ENCODE data around the gene TRIM72. TPM values are rescaled to one million over a fixed set of nuclear protein-coding genes. Genes with fewer than 3 reads are reported as not detected.
"Not testable (repeated sequence)": the region's sequence is repeated elsewhere in the genome, so short reads cannot be mapped to it uniquely, and the experiment has no call there.

The TRIM72 gene
- total RNA-seq, 1 donor from 2014 or later = 0.18 TPM

DNA sequence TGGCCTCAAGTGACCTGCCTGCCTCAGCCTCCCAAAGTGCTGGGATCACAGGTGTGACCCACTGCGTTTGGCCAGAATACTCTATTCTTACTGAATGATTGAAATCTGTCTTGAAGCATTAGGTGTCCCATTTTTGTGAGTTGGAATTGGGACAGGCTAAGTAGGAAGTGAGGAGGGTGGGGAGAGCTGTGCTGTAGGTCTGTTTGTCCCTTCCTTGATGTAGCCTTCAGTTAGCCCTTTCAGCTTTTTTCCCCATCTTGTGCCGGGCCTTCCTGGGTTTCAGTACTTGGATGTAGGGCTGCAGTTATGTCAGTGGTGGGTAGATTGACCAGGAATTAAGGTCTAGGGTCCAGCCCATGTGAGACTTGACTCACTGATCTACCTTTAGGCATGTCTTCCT, 20.0 kb upstream of the TRIM72 start:
- no peak for DNase-seq (ENCODE audit: low spot score)
- Mint-ChIP-seq H3K4me1 (ENCODE audit: unreplicated experiment) (peaks cover 55% of the 10 kb centered on the region), H3K4me3 (ENCODE audit: unreplicated experiment) (no peak overlapping the region), H3K27ac (ENCODE audit: unreplicated experiment) (peak overlapping the region; percentile 26), H3K36me3 (ENCODE audit: low read depth, unreplicated experiment) (peaks cover 58% of the 10 kb centered on the region), H3K9me3 (ENCODE audit: unreplicated experiment) (no peaks in the 10 kb centered on the region), H3K27me3 (ENCODE audit: unreplicated experiment) (peaks cover 16% of the 10 kb centered on the region)
- TF ChIP-seq, protein P1, sequence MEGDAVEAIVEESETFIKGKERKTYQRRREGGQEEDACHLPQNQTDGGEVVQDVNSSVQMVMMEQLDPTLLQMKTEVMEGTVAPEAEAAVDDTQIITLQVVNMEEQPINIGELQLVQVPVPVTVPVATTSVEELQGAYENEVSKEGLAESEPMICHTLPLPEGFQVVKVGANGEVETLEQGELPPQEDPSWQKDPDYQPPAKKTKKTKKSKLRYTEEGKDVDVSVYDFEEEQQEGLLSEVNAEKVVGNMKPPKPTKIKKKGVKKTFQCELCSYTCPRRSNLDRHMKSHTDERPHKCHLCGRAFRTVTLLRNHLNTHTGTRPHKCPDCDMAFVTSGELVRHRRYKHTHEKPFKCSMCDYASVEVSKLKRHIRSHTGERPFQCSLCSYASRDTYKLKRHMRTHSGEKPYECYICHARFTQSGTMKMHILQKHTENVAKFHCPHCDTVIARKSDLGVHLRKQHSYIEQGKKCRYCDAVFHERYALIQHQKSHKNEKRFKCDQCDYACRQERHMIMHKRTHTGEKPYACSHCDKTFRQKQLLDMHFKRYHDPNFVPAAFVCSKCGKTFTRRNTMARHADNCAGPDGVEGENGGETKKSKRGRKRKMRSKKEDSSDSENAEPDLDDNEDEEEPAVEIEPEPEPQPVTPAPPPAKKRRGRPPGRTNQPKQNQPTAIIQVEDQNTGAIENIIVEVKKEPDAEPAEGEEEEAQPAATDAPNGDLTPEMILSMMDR (IDR thresholded peaks at IDR 0.05; ENCODE audit: unreplicated experiment) = no peak

DNA sequence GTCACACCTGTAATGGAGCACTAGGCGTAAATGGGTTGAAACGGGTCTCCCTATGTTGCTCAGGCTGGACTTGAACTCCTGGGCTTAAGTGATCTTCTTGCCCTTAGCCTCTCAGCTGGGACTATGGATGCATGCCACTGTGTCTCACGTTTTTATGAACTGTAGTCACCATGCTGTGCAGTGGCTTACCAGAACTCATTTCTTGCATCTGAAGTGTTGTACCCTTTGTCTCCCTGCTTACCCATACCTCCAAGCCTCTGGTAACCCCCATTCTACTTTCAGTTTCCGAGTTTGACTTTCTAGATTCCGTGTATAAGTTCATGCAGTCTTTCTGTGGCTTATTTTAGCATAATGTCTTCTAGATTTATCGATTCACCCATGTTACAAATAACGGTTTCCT, 19.0 kb upstream of the TRIM72 start:
- Mint-ChIP-seq H3K27me3 (ENCODE audit: unreplicated experiment) (peaks cover 13% of the 10 kb centered on the region), H3K36me3 (ENCODE audit: low read depth, unreplicated experiment) (peaks cover 52% of the 10 kb centered on the region), H3K9me3 (ENCODE audit: unreplicated experiment) (no peaks in the 10 kb centered on the region), H3K27ac (ENCODE audit: unreplicated experiment) (no peak overlapping the region), H3K4me3 (ENCODE audit: unreplicated experiment) (peak overlapping the region; percentile 69), H3K4me1 (ENCODE audit: unreplicated experiment) (peaks cover 58% of the 10 kb centered on the region)
- no peak for DNase-seq (ENCODE audit: low spot score)
- TF ChIP-seq, protein P1 (IDR thresholded peaks at IDR 0.05; ENCODE audit: unreplicated experiment) = no peak

DNA sequence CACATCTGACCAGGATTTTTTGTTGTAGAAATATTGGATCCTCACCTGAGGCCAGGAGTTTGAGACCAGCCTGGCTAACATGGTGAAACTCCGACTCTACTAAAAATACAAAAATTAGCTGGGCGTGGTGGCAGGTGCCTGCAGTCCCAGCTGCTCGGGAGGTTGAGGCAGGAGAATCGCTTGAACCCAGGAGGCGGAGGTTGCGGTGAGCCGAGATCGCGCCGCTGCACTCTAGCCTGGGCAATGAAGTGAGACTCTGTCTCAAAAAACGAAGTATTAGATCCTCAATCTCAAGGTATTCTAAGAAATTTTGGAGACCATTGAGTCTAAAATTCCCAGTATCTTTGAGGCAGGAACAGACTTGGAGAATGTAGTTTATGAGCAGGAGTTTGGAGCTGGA, 18.1 kb upstream of the TRIM72 start:
- Mint-ChIP-seq H3K4me3 (ENCODE audit: unreplicated experiment) (peak overlapping the region; percentile 61), H3K36me3 (ENCODE audit: low read depth, unreplicated experiment) (peaks cover 43% of the 10 kb centered on the region), H3K27ac (ENCODE audit: unreplicated experiment) (peak overlapping the region; percentile 44), H3K4me1 (ENCODE audit: unreplicated experiment) (peaks cover 52% of the 10 kb centered on the region)
- H3K27me3 Mint-ChIP-seq (ENCODE audit: unreplicated experiment); DNase-seq (ENCODE audit: low spot score); H3K9me3 Mint-ChIP-seq (ENCODE audit: unreplicated experiment): not testable (repeated sequence)

- Mint-ChIP-seq H3K27me3 (ENCODE audit: unreplicated experiment) (peaks cover 10% of the 10 kb centered on the region), H3K36me3 (ENCODE audit: low read depth, unreplicated experiment) (peaks cover 41% of the 10 kb centered on the region), H3K27ac (ENCODE audit: unreplicated experiment) (peak overlapping the region; percentile 70), H3K4me3 (ENCODE audit: unreplicated experiment) (peak overlapping the region; percentile 61), H3K4me1 (ENCODE audit: unreplicated experiment) (peaks cover 54% of the 10 kb centered on the region), H3K9me3 (ENCODE audit: unreplicated experiment) (no peaks in the 10 kb centered on the region)
- TF ChIP-seq, protein P1 (IDR thresholded peaks at IDR 0.05; ENCODE audit: unreplicated experiment) = no peak
- DNase-seq (ENCODE audit: low spot score) = no peak
Observed at GRCh38 chr16:31196324-31197088, 17.4 kb upstream of the TRIM72 start.

DNA sequence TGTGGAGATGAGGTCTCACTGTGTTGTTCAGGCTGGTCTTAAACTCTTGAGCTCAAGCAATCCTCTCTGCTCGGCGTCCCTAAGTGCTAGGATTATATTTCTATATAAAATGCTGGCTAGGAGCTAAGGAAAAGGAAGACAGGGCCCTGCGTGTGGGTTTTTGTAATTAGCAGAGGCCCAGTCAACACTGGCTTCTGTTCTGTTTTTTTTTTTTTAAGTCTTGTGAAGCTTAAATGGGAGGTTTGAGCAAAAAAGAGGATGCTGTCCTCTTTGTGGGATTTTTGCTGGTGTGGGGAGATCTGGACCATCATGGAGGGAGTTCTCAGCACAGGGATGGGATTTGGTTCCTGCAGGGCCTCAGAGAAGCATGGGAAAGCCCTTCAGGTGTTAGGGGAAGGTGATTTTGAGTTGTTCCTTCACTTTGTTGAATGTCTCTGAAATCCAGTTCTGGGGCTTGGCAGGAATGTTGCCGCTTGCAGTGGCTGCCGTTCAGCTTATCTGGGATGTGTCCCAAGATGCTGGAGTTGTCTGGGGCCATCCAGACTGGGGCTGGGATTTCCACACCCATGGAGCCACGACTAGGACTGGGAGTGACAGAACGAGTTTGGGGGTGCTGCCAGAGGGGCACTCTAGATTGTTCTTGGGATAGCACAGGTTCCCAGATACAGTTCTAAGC, 15.6 kb upstream of the TRIM72 start:
- Mint-ChIP-seq H3K27ac (ENCODE audit: unreplicated experiment) (peak overlapping the region; percentile 80), H3K9me3 (ENCODE audit: unreplicated experiment) (no peaks in the 10 kb centered on the region), H3K27me3 (ENCODE audit: unreplicated experiment) (peaks cover 16% of the 10 kb centered on the region), H3K4me3 (ENCODE audit: unreplicated experiment) (peak overlapping the region; percentile 65), H3K4me1 (ENCODE audit: unreplicated experiment) (peaks cover 56% of the 10 kb centered on the region), H3K36me3 (ENCODE audit: low read depth, unreplicated experiment) (peaks cover 30% of the 10 kb centered on the region)
- DNase-seq (ENCODE audit: low spot score) = no peak
- TF ChIP-seq, protein P1 (IDR thresholded peaks at IDR 0.05; ENCODE audit: unreplicated experiment) = no peak
